ENCODE data around the gene KANSL1. TPM values are rescaled to one million over a fixed set of nuclear protein-coding genes. Genes with fewer than 3 reads are reported as not detected.

KANSL1 gene
- total and polyA plus RNA-seq, 9 of the 15 experiments (the other 6 are each of a cell fraction or from before 2014, with no cell fraction given) = 3.6 to 55.4 (median 31.8) TPM

- Histone ChIP-seq H3K79me2 (ENCODE audit: control insufficient read depth, insufficient read depth, low read length) (no peaks in the 10 kb centered on the region), H3K9me1 (ENCODE audit: control insufficient read depth, insufficient read depth, low read length) (no peaks in the 10 kb centered on the region), H2AFZ (ENCODE audit: low read depth, low read length) (no peak overlapping the region), H3K4me1 (replicated peaks in 1 of 2; ENCODE audit: control insufficient read depth in 2 of 2, insufficient read depth in 2 of 2, low read length in 2 of 2) (peaks cover 0 to 3% of the 10 kb centered on the region in 2 experiments; a peak in 2 of 5 replicates), H3K9ac (ENCODE audit: insufficient read depth in 1 of 2, low read depth in 2 of 2, low read length in 2 of 2) (no peak overlapping the region), H3K36me3 (ENCODE audit: control insufficient read depth, insufficient read depth, low read length) (peaks cover 91% of the 10 kb centered on the region), H3K9me3 (replicated peaks; ENCODE audit: control insufficient read depth, insufficient read depth, low read depth, low read length) (no peaks in the 10 kb centered on the region), H3K27ac (ENCODE audit: extremely low read depth, low read depth, low read length) (no peak overlapping the region), H3K4me3 (no peak overlapping the region), H4K20me1 (replicated peaks; ENCODE audit: control insufficient read depth, insufficient read depth, low read length) (no peaks in the 10 kb centered on the region), H3K4me2 (ENCODE audit: insufficient read depth, low read length) (no peak overlapping the region), H3K27me3 (ENCODE audit: control insufficient read depth in 2 of 2, insufficient read depth in 2 of 2, low read length in 2 of 2) (no peaks in the 10 kb centered on the region)
- FAIRE-seq = no peak
- intact Hi-C loops (cut with micrococcal nuclease) = no loop called here
- ATAC-seq = no peak
- DNase-seq (ENCODE audit: extremely low read depth in 1 of 4, low spot score in 3 of 4) = no peak
- WGBS (ENCODE audit: insufficient coverage, low coverage, missing lambda C conversion rate) = 87% methylated on average over 8 of the region's 8 CpGs
- BruUV-seq (replicated peaks) = no TSS peak
- TF ChIP-seq UBTF (IDR thresholded peaks at IDR 0.05; ENCODE audit: borderline replicate concordance in 1 of 2, low read depth in 2 of 2, low read length in 2 of 2) (no peak), CHD4 (IDR thresholded peaks at IDR 0.05; ENCODE audit: insufficient read depth, insufficient replicate concordance, low read depth, low read length, poor library complexity, severe bottlenecking) (no peak)
- POLR2A ChIA-PET = interaction anchor here (1.1 to 1.2 kb wide), 2 partner anchors 18 to 45 kb away, joined by 3 read pairs; no protein-coding TSS in a partner anchor
- CTCF ChIA-PET (ENCODE audit: low intra/inter-chr PET ratio) = interaction anchor here (0.8 kb wide), 1 partner anchor 162 kb away, joined by 3 read pairs; no protein-coding TSS in a partner anchor
- in situ Hi-C loops (cut with MboI) = no loop called here
Observed at GRCh38 chr17:46031920-46032319, 161.3 kb downstream of the KANSL1 start.

Measured in K562 (cell line).